ENCODE measurements around the gene DCC.

DCC gene

DNA sequence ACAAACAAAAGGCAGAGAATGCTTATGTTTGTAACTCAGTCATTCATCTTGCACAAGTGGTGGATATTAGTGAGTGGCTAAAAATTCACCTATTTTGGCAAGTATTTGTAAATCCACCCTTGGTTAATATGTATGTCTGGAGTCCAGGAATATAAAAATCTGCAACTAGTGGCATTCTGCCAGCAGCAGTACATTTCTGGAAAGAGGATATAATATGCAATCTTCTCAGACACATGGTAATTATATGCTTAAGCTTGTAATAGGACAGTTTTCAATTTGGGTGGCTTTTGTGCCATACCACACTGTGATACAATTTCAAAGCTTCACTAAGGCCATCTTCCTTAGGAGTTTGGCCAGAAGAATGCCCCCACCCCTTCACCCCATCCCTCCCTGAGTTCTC lies 1191.2 kb downstream of the DCC start:
- H2BK15ac ChIP-seq (ENCODE audit: low read depth, poor library complexity, severe bottlenecking) = no peak overlapping the region
- H3K4me3 ChIP-seq (ENCODE audit: insufficient read depth in 1 of 2, low read depth in 1 of 2, low read length in 2 of 2) = no peak overlapping the region
- no peaks in the 10 kb centered on the region for H3K9me3 ChIP-seq (ENCODE audit: control insufficient read depth, low read length)
- no peak overlapping the region for H2AFZ ChIP-seq (ENCODE audit: low read depth, low read length)
- DNase-seq = no peak
- no peaks in the 10 kb centered on the region for H3K4me1 ChIP-seq (ENCODE audit: control insufficient read depth, insufficient read depth, low read depth, low read length)
- no peak overlapping the region for H3K4me2 ChIP-seq (ENCODE audit: low read length, poor library complexity, severe bottlenecking)
- H3K27me3 ChIP-seq (ENCODE audit: control insufficient read depth in 1 of 2, insufficient read depth in 1 of 2, low read length in 2 of 2) = no peaks in the 10 kb centered on the region
- H2BK12ac ChIP-seq (ENCODE audit: low read length in 2 of 2) = no peak overlapping the region
- no peak overlapping the region for H3K9ac ChIP-seq (ENCODE audit: low read length)
- no peak overlapping the region for H3K14ac ChIP-seq (ENCODE audit: low read length in 2 of 2)
- no peak overlapping the region for H2AK5ac ChIP-seq (ENCODE audit: low read length, severe bottlenecking)
- no peaks in the 10 kb centered on the region for H3K79me1 ChIP-seq (replicated peaks; ENCODE audit: low read length, poor library complexity, severe bottlenecking)
- no peak overlapping the region for H3K23ac ChIP-seq (ENCODE audit: low read length in 2 of 2)
- no peak overlapping the region for H2BK120ac ChIP-seq (ENCODE audit: low read depth, low read length)
- no peak overlapping the region for H4K91ac ChIP-seq (ENCODE audit: low read length)
- H3K4ac ChIP-seq (ENCODE audit: low read depth in 1 of 2, low read length in 2 of 2) = no peak overlapping the region
- H2BK5ac ChIP-seq (ENCODE audit: low read depth, low read length, poor library complexity, severe bottlenecking) = no peak overlapping the region
- H3K27ac ChIP-seq (ENCODE audit: low read length, poor library complexity, severe bottlenecking) = no peak overlapping the region
- no peak overlapping the region for H3K18ac ChIP-seq (ENCODE audit: low read depth in 1 of 2, low read length in 2 of 2)
- no peaks in the 10 kb centered on the region for H3K36me3 ChIP-seq (ENCODE audit: control insufficient read depth in 1 of 2, insufficient read depth in 2 of 2, low read depth in 1 of 2, low read length in 2 of 2)
- no peak overlapping the region for H4K8ac ChIP-seq (ENCODE audit: low read length)

DNA sequence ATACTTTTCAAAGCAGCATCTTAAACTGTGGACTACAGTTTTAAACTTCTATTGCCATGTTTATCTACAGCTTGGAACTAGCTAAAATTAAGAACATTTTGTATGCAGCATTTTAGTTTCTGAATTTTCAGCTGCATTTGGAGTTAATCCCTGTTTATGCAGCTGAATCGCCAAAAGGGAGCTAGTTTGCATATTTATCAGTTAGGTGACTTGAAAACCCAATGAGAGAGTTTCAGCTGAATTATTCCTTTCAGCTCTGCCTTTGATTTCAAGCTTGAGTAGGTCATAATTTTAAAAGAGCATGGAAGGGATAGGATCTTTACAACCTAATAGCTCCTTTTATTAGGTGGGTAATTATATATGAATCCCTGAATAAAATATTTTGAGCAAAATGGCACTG lies 1191.9 kb downstream of the DCC start:
- no peaks in the 10 kb centered on the region for H3K36me3 ChIP-seq (ENCODE audit: control insufficient read depth in 1 of 2, insufficient read depth in 2 of 2, low read depth in 1 of 2, low read length in 2 of 2)
- H2BK15ac ChIP-seq (ENCODE audit: low read depth, poor library complexity, severe bottlenecking) = no peak overlapping the region
- H3K9me3 ChIP-seq (ENCODE audit: control insufficient read depth, low read length) = no peaks in the 10 kb centered on the region
- 37% methylated on average over 1 of the region's 1 CpG for WGBS
- H3K18ac ChIP-seq (ENCODE audit: low read depth in 1 of 2, low read length in 2 of 2) = no peak overlapping the region
- no peak overlapping the region for H2AFZ ChIP-seq (ENCODE audit: low read depth, low read length)
- no peak overlapping the region for H2BK5ac ChIP-seq (ENCODE audit: low read depth, low read length, poor library complexity, severe bottlenecking)
- no peak overlapping the region for H3K4me3 ChIP-seq (ENCODE audit: insufficient read depth in 1 of 2, low read depth in 1 of 2, low read length in 2 of 2)
- no peak overlapping the region for H2AK5ac ChIP-seq (ENCODE audit: low read length, severe bottlenecking)
- H3K27me3 ChIP-seq (ENCODE audit: control insufficient read depth in 1 of 2, insufficient read depth in 1 of 2, low read length in 2 of 2) = no peaks in the 10 kb centered on the region
- no peak overlapping the region for H2BK12ac ChIP-seq (ENCODE audit: low read length in 2 of 2)
- H4K8ac ChIP-seq (ENCODE audit: low read length) = no peak overlapping the region
- no peak overlapping the region for H4K91ac ChIP-seq (ENCODE audit: low read length)
- no peak overlapping the region for H3K27ac ChIP-seq (ENCODE audit: low read length, poor library complexity, severe bottlenecking)
- H3K4me2 ChIP-seq (ENCODE audit: low read length, poor library complexity, severe bottlenecking) = no peak overlapping the region
- no peak overlapping the region for H3K23ac ChIP-seq (ENCODE audit: low read length in 2 of 2)
- no peaks in the 10 kb centered on the region for H3K79me1 ChIP-seq (replicated peaks; ENCODE audit: low read length, poor library complexity, severe bottlenecking)
- DNase-seq = no peak
- H2BK120ac ChIP-seq (ENCODE audit: low read depth, low read length) = no peak overlapping the region
- H3K4ac ChIP-seq (ENCODE audit: low read depth in 1 of 2, low read length in 2 of 2) = no peak overlapping the region
- H3K4me1 ChIP-seq (ENCODE audit: control insufficient read depth, insufficient read depth, low read depth, low read length) = no peaks in the 10 kb centered on the region
- no peak overlapping the region for H3K9ac ChIP-seq (ENCODE audit: low read length)
- H3K14ac ChIP-seq (ENCODE audit: low read length in 2 of 2) = no peak overlapping the region

DNA sequence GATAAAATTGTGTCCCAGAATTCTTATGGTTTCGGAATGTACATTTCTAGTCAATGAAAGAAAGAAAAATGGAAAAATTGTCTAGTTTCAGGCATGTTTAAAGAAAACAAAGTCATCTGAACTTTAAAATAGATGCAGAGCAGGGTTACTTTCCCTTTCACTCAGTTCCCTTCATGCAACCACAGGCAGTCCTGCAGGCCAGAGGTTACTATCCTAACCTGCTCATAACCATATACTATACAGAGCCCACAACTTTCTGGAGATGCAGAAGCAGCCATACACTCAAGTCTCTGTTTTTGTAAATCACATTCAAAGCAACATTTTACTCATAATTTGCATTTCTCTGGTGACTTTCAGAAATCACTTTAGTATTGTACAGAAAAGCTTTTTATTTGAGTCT lies 1194.2 kb downstream of the DCC start:
- Histone ChIP-seq H3K9me3 (ENCODE audit: control insufficient read depth, low read length) (no peaks in the 10 kb centered on the region), H3K14ac (ENCODE audit: low read length in 2 of 2) (no peak overlapping the region), H2BK5ac (ENCODE audit: low read depth, low read length, poor library complexity, severe bottlenecking) (no peak overlapping the region), H3K4ac (ENCODE audit: low read depth in 1 of 2, low read length in 2 of 2) (no peak overlapping the region), H3K4me2 (ENCODE audit: low read length, poor library complexity, severe bottlenecking) (no peak overlapping the region), H3K4me3 (ENCODE audit: insufficient read depth in 1 of 2, low read depth in 1 of 2, low read length in 2 of 2) (no peak overlapping the region), H3K27ac (ENCODE audit: low read length, poor library complexity, severe bottlenecking) (no peak overlapping the region), H3K9ac (ENCODE audit: low read length) (no peak overlapping the region), H2BK15ac (ENCODE audit: low read depth, poor library complexity, severe bottlenecking) (no peak overlapping the region), H3K79me1 (replicated peaks; ENCODE audit: low read length, poor library complexity, severe bottlenecking) (no peaks in the 10 kb centered on the region), H4K91ac (ENCODE audit: low read length) (no peak overlapping the region), H2AFZ (ENCODE audit: low read depth, low read length) (no peak overlapping the region), H3K27me3 (ENCODE audit: control insufficient read depth in 1 of 2, insufficient read depth in 1 of 2, low read length in 2 of 2) (no peaks in the 10 kb centered on the region), H2BK12ac (ENCODE audit: low read length in 2 of 2) (no peak overlapping the region), H3K18ac (ENCODE audit: low read depth in 1 of 2, low read length in 2 of 2) (no peak overlapping the region), H4K8ac (ENCODE audit: low read length) (no peak overlapping the region), H2BK120ac (ENCODE audit: low read depth, low read length) (no peak overlapping the region), H3K23ac (ENCODE audit: low read length in 2 of 2) (no peak overlapping the region), H3K36me3 (ENCODE audit: control insufficient read depth in 1 of 2, insufficient read depth in 2 of 2, low read depth in 1 of 2, low read length in 2 of 2) (no peaks in the 10 kb centered on the region), H2AK5ac (ENCODE audit: low read length, severe bottlenecking) (no peak overlapping the region), H3K4me1 (ENCODE audit: control insufficient read depth, insufficient read depth, low read depth, low read length) (no peaks in the 10 kb centered on the region)
- no CpG with 5 or more reads among the region's 1 CpG for WGBS
- DNase-seq = no peak

DNA sequence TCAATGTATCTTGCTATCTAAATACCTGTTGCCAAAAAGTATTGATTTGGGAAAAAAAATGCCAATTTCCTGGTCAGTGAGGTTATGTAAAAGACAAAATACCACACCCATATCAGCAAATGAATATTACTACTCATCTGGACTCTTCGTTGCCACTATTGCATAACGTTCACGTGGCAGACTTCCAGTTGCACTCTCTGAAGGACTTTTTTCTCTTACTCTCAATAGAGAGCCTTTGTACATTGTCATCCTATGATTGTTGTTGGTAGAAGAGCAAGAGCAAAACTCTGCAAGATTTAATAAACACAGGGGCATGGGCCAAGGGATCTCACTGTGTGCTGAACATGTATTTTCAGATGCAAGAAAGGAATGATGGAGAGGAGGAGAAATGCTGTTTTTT lies 1194.7 kb downstream of the DCC start:
- Histone ChIP-seq H3K4me1 (ENCODE audit: control insufficient read depth, insufficient read depth, low read depth, low read length) (no peaks in the 10 kb centered on the region), H2AFZ (ENCODE audit: low read depth, low read length) (no peak overlapping the region), H3K4me3 (ENCODE audit: insufficient read depth in 1 of 2, low read depth in 1 of 2, low read length in 2 of 2) (no peak overlapping the region), H3K36me3 (ENCODE audit: control insufficient read depth in 1 of 2, insufficient read depth in 2 of 2, low read depth in 1 of 2, low read length in 2 of 2) (no peaks in the 10 kb centered on the region), H3K4ac (ENCODE audit: low read depth in 1 of 2, low read length in 2 of 2) (no peak overlapping the region), H3K9me3 (ENCODE audit: control insufficient read depth, low read length) (no peaks in the 10 kb centered on the region), H2BK15ac (ENCODE audit: low read depth, poor library complexity, severe bottlenecking) (no peak overlapping the region), H2BK120ac (ENCODE audit: low read depth, low read length) (no peak overlapping the region), H2BK12ac (ENCODE audit: low read length in 2 of 2) (no peak overlapping the region), H3K79me1 (replicated peaks; ENCODE audit: low read length, poor library complexity, severe bottlenecking) (no peaks in the 10 kb centered on the region), H3K23ac (ENCODE audit: low read length in 2 of 2) (no peak overlapping the region), H2AK5ac (ENCODE audit: low read length, severe bottlenecking) (no peak overlapping the region), H3K4me2 (ENCODE audit: low read length, poor library complexity, severe bottlenecking) (no peak overlapping the region), H3K14ac (ENCODE audit: low read length in 2 of 2) (no peak overlapping the region), H4K91ac (ENCODE audit: low read length) (no peak overlapping the region), H4K8ac (ENCODE audit: low read length) (no peak overlapping the region), H2BK5ac (ENCODE audit: low read depth, low read length, poor library complexity, severe bottlenecking) (no peak overlapping the region), H3K27ac (ENCODE audit: low read length, poor library complexity, severe bottlenecking) (no peak overlapping the region), H3K9ac (ENCODE audit: low read length) (no peak overlapping the region), H3K18ac (ENCODE audit: low read depth in 1 of 2, low read length in 2 of 2) (no peak overlapping the region), H3K27me3 (ENCODE audit: control insufficient read depth in 1 of 2, insufficient read depth in 1 of 2, low read length in 2 of 2) (no peaks in the 10 kb centered on the region)
- no peak for DNase-seq
- WGBS = no CpG with 5 or more reads among the region's 3 CpGs

Measured in mesenchymal stem cell (in vitro differentiated cells and primary cell).